Neural cell (in vitro differentiated cells): ENCODE results near the gene ARHGAP42. TPM values are rescaled to one million over a fixed set of nuclear protein-coding genes. Genes with fewer than 3 reads are reported as not detected.

Experiments used
- H2AFZ ChIP-seq: fragments of 200-600, 300-800 bp; sonication (generic), shearing (Covaris generic); 2 replicates; pipeline ENCODE4 v1.6.0; 2014; ENCODE audit warnings: low read depth, mild to moderate bottlenecking, antibody characterized with exemption, low read length, moderate library complexity
- H3F3A ChIP-seq: fragments of 200-600 bp; shearing (Covaris generic); 2 replicates; pipeline ENCODE4 v1.6.1; 2016; ENCODE audit warnings: mild to moderate bottlenecking, moderate library complexity, mixed read lengths, antibody characterized with exemption, low read length; ENCODE audit not compliant: insufficient read depth, poor library complexity, severe bottlenecking
- H3K27ac ChIP-seq: fragments of 200-600, 300-800 bp; sonication (generic), shearing (Covaris generic); 2 replicates; pipeline ENCODE4 v1.5.1; 2014; ENCODE audit warnings: mild to moderate bottlenecking, low read length, moderate library complexity
- H3K27me3 ChIP-seq: fragments of 300-800, 200-600 bp; sonication (generic), shearing (Covaris generic); 2 replicates; pipeline ENCODE4 v1.6.0; 2014; ENCODE audit warnings: mild to moderate bottlenecking, low read depth, low read length, moderate library complexity; ENCODE audit not compliant: insufficient read depth
- H3K36me3 ChIP-seq: fragments of 300-800, 200-600 bp; sonication (generic), shearing (Covaris generic); 2 replicates; pipeline ENCODE4 v1.5.1; 2014; ENCODE audit warnings: mild to moderate bottlenecking, antibody characterized with exemption, low read length, moderate library complexity; ENCODE audit not compliant: insufficient read depth
- H3K4me2 ChIP-seq: fragments of 300-800, 200-600 bp; sonication (generic), shearing (Covaris generic); 2 replicates; pipeline ENCODE4 v1.6.0; 2014; ENCODE audit warnings: mild to moderate bottlenecking, low read length
- H3K4me3 ChIP-seq: fragments of 300-800, 200-600 bp; sonication (generic), shearing (Covaris generic); 2 replicates; pipeline ENCODE4 v1.5.1; 2014; ENCODE audit warnings: mild to moderate bottlenecking, low read length, moderate library complexity
- H3K79me2 ChIP-seq: fragments of 200-600 bp; shearing (Covaris generic); replicated peaks from 2 replicates; pipeline ENCODE4 v1.6.0; 2014; ENCODE audit warnings: mild to moderate bottlenecking, low read length, moderate library complexity; ENCODE audit not compliant: insufficient read depth
- H3K9ac ChIP-seq: fragments of 300-800, 200-600 bp; sonication (generic), shearing (Covaris generic); 2 replicates; pipeline ENCODE4 v1.6.1; 2016; ENCODE audit warnings: mild to moderate bottlenecking, low read length, mixed read lengths
- H3K9me2 ChIP-seq: fragments of 200-600 bp; shearing (Covaris generic); 2 replicates; pipeline ENCODE4 v1.6.1; 2016; ENCODE audit warnings: mild to moderate bottlenecking, low read length, mixed read lengths; ENCODE audit not compliant: insufficient read depth
- H3K9me3 ChIP-seq: fragments of 200-600, 300-800 bp; sonication (generic), shearing (Covaris generic); 2 replicates; pipeline ENCODE4 v1.6.1; 2016; ENCODE audit warnings: mild to moderate bottlenecking, mixed run types, low read length, moderate library complexity, mixed read lengths
- H4K20me1 ChIP-seq: fragments of 200-600 bp; shearing (Covaris generic); 2 replicates; pipeline ENCODE4 v1.6.1; 2016; ENCODE audit warnings: mild to moderate bottlenecking, mixed run types; ENCODE audit not compliant: insufficient read depth
- EP300 ChIP-seq: fragments of 450-650 bp; conservative IDR thresholded peaks from 2 replicates; pipeline ENCODE4 v1.6.1; 2014; ENCODE audit warnings: antibody characterized with exemption, mild to moderate bottlenecking, moderate library complexity; ENCODE audit not compliant: poor library complexity, severe bottlenecking
- EZH2 ChIP-seq: fragments of 200-600, 300-800 bp; shearing (Covaris generic), sonication (generic); IDR thresholded peaks from 2 replicates; pipeline ENCODE4 v1.6.1; 2014; ENCODE audit warnings: antibody characterized with exemption, low read length, borderline replicate concordance, mild to moderate bottlenecking; ENCODE audit not compliant: insufficient read depth, poor library complexity, severe bottlenecking
- MXI1 ChIP-seq: fragments of 450-650 bp; conservative IDR thresholded peaks from 2 replicates; pipeline ENCODE4 v1.6.1; 2014; ENCODE audit warnings: antibody characterized with exemption, mild to moderate bottlenecking; ENCODE audit not compliant: poor library complexity, severe bottlenecking
- POLR2AphosphoS5 ChIP-seq: IDR thresholded peaks from 2 replicates; pipeline ENCODE4 v1.6.1; 2012
- RAD21 ChIP-seq: fragments of 450-650 bp; conservative IDR thresholded peaks from 2 replicates; pipeline ENCODE4 v1.6.1; 2014; ENCODE audit warnings: antibody characterized with exemption, mild to moderate bottlenecking, moderate library complexity
- SMC3 ChIP-seq: fragments of 450-650 bp; conservative IDR thresholded peaks from 2 replicates; pipeline ENCODE4 v1.6.1; 2014; ENCODE audit warnings: antibody characterized with exemption, mild to moderate bottlenecking, moderate library complexity; ENCODE audit not compliant: poor library complexity
- TAF1 ChIP-seq: IDR thresholded peaks from 2 replicates; pipeline ENCODE4 v1.6.1; 2012; ENCODE audit warnings: low read depth
- polyA plus RNA-seq: library from polyadenylated mRNA; depleted of rRNA; stranded (reverse); fragments of >200 nt; gene quantifications from 2 replicates; pipeline ENCODE4 v1.2.3, GENCODE V29; 2014
- TF ChIP-seq, protein P1 (sequence below): IDR thresholded peaks from 2 replicates; pipeline ENCODE4 v1.6.1; 2012; ENCODE audit warnings: borderline replicate concordance
- TF ChIP-seq, protein P2 (sequence below): fragments of 450-650 bp; IDR thresholded peaks from 2 replicates; pipeline ENCODE4 v1.5.1; 2014; ENCODE audit warnings: antibody characterized with exemption, mild to moderate bottlenecking, moderate library complexity; ENCODE audit not compliant: poor library complexity, severe bottlenecking

Gene ARHGAP42
- polyA plus RNA-seq, 1 donor from 2014 or later, result 0.64 TPM

DNA sequence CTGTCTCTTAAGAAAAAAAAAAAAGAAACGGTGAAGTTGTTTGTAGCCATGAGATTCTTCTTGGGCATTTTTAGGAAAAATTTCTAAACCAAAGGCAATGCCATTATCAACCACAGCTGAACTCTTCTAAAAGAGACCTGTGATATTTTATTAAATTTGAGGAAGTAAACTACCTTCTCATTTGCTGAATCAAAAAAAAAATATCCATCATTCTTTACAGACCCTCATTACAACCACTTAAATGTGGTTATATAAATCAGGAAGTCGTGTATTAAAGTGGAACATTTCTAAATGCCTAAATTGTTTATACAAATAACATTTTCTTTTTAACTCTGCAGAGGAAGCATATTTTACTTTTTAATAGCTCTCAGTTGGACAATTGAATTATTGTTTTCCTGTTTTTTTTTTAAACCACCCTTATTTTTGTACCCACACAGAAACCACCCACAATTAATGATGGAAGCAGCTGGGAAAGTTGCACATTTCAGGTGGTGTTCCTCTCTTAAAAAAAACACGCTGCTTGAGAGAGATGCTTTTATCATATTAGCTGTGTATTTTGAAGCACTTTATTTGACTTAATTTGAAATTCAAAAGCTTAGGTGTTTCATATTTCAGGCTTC, 91.2 kb downstream of the ARHGAP42 start:
- H2AFZ ChIP-seq, result no peak overlapping the region
- TF ChIP-seq POLR2AphosphoS5 (no peak), EZH2 (no peak), RAD21 (no peak), EP300 (no peak), MXI1 (no peak), SMC3 (no peak), TAF1 (no peak)
- TF ChIP-seq, protein P1, sequence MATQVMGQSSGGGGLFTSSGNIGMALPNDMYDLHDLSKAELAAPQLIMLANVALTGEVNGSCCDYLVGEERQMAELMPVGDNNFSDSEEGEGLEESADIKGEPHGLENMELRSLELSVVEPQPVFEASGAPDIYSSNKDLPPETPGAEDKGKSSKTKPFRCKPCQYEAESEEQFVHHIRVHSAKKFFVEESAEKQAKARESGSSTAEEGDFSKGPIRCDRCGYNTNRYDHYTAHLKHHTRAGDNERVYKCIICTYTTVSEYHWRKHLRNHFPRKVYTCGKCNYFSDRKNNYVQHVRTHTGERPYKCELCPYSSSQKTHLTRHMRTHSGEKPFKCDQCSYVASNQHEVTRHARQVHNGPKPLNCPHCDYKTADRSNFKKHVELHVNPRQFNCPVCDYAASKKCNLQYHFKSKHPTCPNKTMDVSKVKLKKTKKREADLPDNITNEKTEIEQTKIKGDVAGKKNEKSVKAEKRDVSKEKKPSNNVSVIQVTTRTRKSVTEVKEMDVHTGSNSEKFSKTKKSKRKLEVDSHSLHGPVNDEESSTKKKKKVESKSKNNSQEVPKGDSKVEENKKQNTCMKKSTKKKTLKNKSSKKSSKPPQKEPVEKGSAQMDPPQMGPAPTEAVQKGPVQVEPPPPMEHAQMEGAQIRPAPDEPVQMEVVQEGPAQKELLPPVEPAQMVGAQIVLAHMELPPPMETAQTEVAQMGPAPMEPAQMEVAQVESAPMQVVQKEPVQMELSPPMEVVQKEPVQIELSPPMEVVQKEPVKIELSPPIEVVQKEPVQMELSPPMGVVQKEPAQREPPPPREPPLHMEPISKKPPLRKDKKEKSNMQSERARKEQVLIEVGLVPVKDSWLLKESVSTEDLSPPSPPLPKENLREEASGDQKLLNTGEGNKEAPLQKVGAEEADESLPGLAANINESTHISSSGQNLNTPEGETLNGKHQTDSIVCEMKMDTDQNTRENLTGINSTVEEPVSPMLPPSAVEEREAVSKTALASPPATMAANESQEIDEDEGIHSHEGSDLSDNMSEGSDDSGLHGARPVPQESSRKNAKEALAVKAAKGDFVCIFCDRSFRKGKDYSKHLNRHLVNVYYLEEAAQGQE, result no peak
- TF ChIP-seq, protein P2, sequence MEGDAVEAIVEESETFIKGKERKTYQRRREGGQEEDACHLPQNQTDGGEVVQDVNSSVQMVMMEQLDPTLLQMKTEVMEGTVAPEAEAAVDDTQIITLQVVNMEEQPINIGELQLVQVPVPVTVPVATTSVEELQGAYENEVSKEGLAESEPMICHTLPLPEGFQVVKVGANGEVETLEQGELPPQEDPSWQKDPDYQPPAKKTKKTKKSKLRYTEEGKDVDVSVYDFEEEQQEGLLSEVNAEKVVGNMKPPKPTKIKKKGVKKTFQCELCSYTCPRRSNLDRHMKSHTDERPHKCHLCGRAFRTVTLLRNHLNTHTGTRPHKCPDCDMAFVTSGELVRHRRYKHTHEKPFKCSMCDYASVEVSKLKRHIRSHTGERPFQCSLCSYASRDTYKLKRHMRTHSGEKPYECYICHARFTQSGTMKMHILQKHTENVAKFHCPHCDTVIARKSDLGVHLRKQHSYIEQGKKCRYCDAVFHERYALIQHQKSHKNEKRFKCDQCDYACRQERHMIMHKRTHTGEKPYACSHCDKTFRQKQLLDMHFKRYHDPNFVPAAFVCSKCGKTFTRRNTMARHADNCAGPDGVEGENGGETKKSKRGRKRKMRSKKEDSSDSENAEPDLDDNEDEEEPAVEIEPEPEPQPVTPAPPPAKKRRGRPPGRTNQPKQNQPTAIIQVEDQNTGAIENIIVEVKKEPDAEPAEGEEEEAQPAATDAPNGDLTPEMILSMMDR, result no peak
- H3K4me2 ChIP-seq, result no peak overlapping the region
- no peaks in the 10 kb centered on the region for H3K9me3 ChIP-seq
- no peak overlapping the region for H3K27ac ChIP-seq
- H3K4me3 ChIP-seq, result no peak overlapping the region
- H3K36me3 ChIP-seq, result no peaks in the 10 kb centered on the region
- H3K27me3 ChIP-seq, result no peaks in the 10 kb centered on the region
- no peaks in the 10 kb centered on the region for H3K9me2 ChIP-seq
- H3K9ac ChIP-seq, result no peak overlapping the region
- H4K20me1 ChIP-seq, result no peaks in the 10 kb centered on the region
- no peaks in the 10 kb centered on the region for H3F3A ChIP-seq
- no peaks in the 10 kb centered on the region for H3K79me2 ChIP-seq

DNA sequence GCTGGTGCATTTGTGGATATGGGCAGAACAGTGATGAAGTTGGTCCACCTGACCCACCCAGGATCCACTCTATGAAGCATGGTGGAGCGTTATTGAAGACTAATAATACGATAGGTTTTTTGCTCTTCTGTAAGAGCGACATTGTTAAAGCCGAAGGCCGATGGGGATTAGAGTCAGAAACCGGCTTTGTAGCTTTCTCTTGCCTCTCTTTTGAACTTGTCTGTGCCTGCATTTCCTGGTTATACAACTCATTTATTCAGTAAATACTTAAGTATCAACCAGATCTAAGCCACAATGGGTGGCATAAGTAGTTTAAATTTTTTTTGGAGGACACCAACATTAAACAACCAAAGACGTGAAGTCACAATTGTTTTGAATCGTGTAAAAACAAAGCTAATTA, 93.4 kb downstream of the ARHGAP42 start:
- H3K27me3 ChIP-seq, result no peaks in the 10 kb centered on the region
- no peak overlapping the region for H3K27ac ChIP-seq

More for the DNA sequence above, 93.4 kb downstream of the ARHGAP42 start:
- no peak overlapping the region for H3K4me3 ChIP-seq
- H3K9me3 ChIP-seq, result no peaks in the 10 kb centered on the region
- H3K36me3 ChIP-seq, result no peaks in the 10 kb centered on the region
- no peaks in the 10 kb centered on the region for H3F3A ChIP-seq
- H3K79me2 ChIP-seq, result no peaks in the 10 kb centered on the region
- H4K20me1 ChIP-seq, result no peaks in the 10 kb centered on the region
- no peak overlapping the region for H2AFZ ChIP-seq
- TF ChIP-seq RAD21 (no peak), MXI1 (no peak), TAF1 (no peak), SMC3 (no peak), POLR2AphosphoS5 (no peak)
- TF ChIP-seq, protein P2, result no peak
- H3K9me2 ChIP-seq, result no peaks in the 10 kb centered on the region
- no peak overlapping the region for H3K9ac ChIP-seq
- no peak overlapping the region for H3K4me2 ChIP-seq
